Posterior vena cava (tissue), 2 donors: ENCODE results near the gene LHX8. TPM values are rescaled to one million over a fixed set of nuclear protein-coding genes. Genes with fewer than 3 reads are reported as not detected.
"Not testable (repeated sequence)": the region's sequence is repeated elsewhere in the genome, so short reads cannot be mapped to it uniquely, and the experiment has no call there.

Source experiments
- DNase-seq: peaks from one replicate; pipeline ENCODE4 v3.0.0-alpha.2; 2020; ENCODE audit warnings: low spot score
- intact Hi-C, 2 donors: fragments of 100-400 bp; cut with DNase I; formaldehyde crosslinking; loops; one replicate each; pipeline versions ENCODE4 v1.14.1 to v1.14.2; 2022 to 2023
- total RNA-seq, 2 donors: library from RNA; stranded (reverse); fragmentation: NEBNext Ultra II Directional; extraction: Animal tissue kit (Norgen Biotek cat#: 25700); gene quantifications; one replicate each; pipeline ENCODE4 v1.2.1, GENCODE V29; 2021
- donor health status: DM: yes; HTN: yes; CAD: no.
- donor health status: DM: yes; HTN: yes; CAD: no.

Gene LHX8
- total RNA-seq, 2 donors from 2014 or later, result not detected

- no peak for DNase-seq
- intact Hi-C loops, result no loop called here
Measured at GRCh38 chr1:75131565-75132241, 2.5 kb upstream of the LHX8 start.

- intact Hi-C loops, result no loop called here
- no peak for DNase-seq
Measured at GRCh38 chr1:75132242-75132811, 1.9 kb upstream of the LHX8 start.

- no peak for DNase-seq
- intact Hi-C loops, result no loop called here
Measured at GRCh38 chr1:75132812-75133619, 1.2 kb upstream of the LHX8 start.

GRCh38 chr1:75134647-75135572 is 722 bp downstream of the LHX8 start:
- DNase-seq, result no peak
- intact Hi-C loops, result no loop called here

- intact Hi-C loops, result no loop called here
- no peak for DNase-seq
Measured at GRCh38 chr1:75135573-75136194, 1.5 kb downstream of the LHX8 start.

GRCh38 chr1:75136195-75136815 is 2.1 kb downstream of the LHX8 start:
- no peak for DNase-seq
- intact Hi-C loops, result no loop called here

- intact Hi-C loops, result no loop called here
- no peak for DNase-seq
Measured at GRCh38 chr1:75136921-75137641, 2.9 kb downstream of the LHX8 start.

GRCh38 chr1:75152092-75152491 is 17.9 kb downstream of the LHX8 start:
- no peak for DNase-seq
- intact Hi-C loops, result no loop called here

- no peak for DNase-seq
- intact Hi-C loops, result no loop called here
Measured at GRCh38 chr1:75159154-75159553, 25.0 kb downstream of the LHX8 start.

- intact Hi-C loops, result no loop called here
- DNase-seq, result no peak
Measured at GRCh38 chr1:75165264-75165663, 31.1 kb downstream of the LHX8 start.

GRCh38 chr1:75166821-75167220 is 32.6 kb downstream of the LHX8 start:
- intact Hi-C loops, result loop anchor here in 1 of 2 donors (2.0 kb wide), 1 partner anchor 62 kb away; no protein-coding TSS in a partner anchor
- DNase-seq, result no peak

GRCh38 chr1:75170011-75170410 is 35.8 kb downstream of the LHX8 start:
- intact Hi-C loops, result no loop called here
- DNase-seq, result no peak

GRCh38 chr1:75170981-75171380 is 36.8 kb downstream of the LHX8 start:
- DNase-seq, result no peak
- intact Hi-C loops, result no loop called here

GRCh38 chr1:75171876-75172275 is 37.7 kb downstream of the LHX8 start:
- no peak for DNase-seq
- intact Hi-C loops, result no loop called here

- intact Hi-C loops, result no loop called here
- no peak for DNase-seq
Measured at GRCh38 chr1:75172556-75172955, 38.4 kb downstream of the LHX8 start.

GRCh38 chr1:75174031-75174760 is 40.0 kb downstream of the LHX8 start:
- DNase-seq, result no peak

GRCh38 chr1:75181214-75181955 is 47.2 kb downstream of the LHX8 start:
- DNase-seq, intact Hi-C loops: not testable (repeated sequence)

More at GRCh38 chr1:75174031-75174760, 40.0 kb downstream of the LHX8 start:
- intact Hi-C loops, result no loop called here
